ENCODE measurements around the gene MNAT1.

The MNAT1 gene

DNA sequence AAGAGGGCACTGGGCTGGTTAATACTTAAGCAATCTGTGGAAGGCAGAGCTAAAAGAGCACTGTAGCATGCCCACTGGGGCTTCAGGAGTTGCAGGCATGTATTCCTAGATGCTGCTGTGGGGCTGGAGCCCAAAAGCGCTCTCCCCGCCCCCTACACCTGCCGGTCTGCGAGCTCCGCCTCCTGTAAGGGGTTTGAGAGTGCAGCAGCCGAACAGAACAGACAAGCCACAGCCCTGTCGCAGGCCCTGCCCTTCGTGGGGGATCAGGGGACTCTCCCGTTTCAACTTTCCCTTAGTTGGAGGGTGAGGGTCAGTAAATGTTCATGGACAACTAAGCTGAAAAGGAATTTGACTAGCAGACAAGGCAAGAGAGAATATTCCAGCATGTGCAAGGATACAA is 264.1 kb downstream of the MNAT1 start:
- H3K4me1 ChIP-seq (ENCODE audit: control insufficient read depth, insufficient read depth, low read length): no peaks in the 10 kb centered on the region
- H3K4me3 ChIP-seq (ENCODE audit: low read depth, low read length): no peak overlapping the region
- no peaks in the 10 kb centered on the region for H3K9me3 ChIP-seq (ENCODE audit: control insufficient read depth, insufficient read depth, low read depth, low read length)
- CTCF ChIA-PET: no interaction called here
- POLR2A ChIA-PET: no interaction called here
- TF ChIP-seq ZNF837 (tag by site-specific recombination; IDR thresholded peaks at IDR 0.05) (no peak), ZNF266 (tag by site-specific recombination; IDR thresholded peaks at IDR 0.05; ENCODE audit: low read depth) (no peak), ZNF48 (tag by site-specific recombination; IDR thresholded peaks at IDR 0.05) (no peak), ZNF354C (tag by site-specific recombination; IDR thresholded peaks at IDR 0.05; ENCODE audit: borderline replicate concordance, low read depth) (no peak), YY2 (tag by site-specific recombination; IDR thresholded peaks at IDR 0.05) (no peak), ZNF561 (tag by site-specific recombination; IDR thresholded peaks at IDR 0.05; ENCODE audit: borderline replicate concordance) (no peak), ZNF596 (tag by site-specific recombination; IDR thresholded peaks at IDR 0.05) (no peak)
- peaks cover 0 to 10% of the 10 kb centered on the region in 2 experiments; a peak in 1 of 3 replicates for H3K36me3 ChIP-seq (ENCODE audit: control insufficient read depth in 2 of 2, insufficient read depth in 1 of 2, low read length in 2 of 2)
- H3K27ac ChIP-seq (ENCODE audit: extremely low read depth, low read depth, low read length): no peak overlapping the region

DNA sequence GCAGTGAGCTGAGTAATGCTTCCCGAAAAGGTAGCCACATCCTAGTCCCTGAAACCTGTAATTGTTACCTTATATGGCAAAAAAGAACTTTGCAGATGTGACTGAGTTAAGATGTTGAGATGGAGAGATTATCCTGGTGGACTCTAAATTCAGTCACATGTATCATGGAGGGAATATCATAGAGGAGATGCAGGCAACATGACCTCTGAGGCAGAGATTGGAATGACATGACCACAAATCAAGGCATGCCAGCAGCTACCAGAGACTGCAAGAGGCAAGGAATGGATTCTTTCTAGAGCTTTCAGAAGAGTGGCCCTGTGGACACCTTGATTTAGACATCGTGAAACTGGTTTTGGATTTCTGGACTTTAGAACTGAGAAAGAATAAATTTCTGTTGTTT is 265.0 kb downstream of the MNAT1 start:
- Histone ChIP-seq H3K4me3 (ENCODE audit: low read depth, low read length) (no peak overlapping the region), H3K27ac (ENCODE audit: extremely low read depth, low read depth, low read length) (no peak overlapping the region), H3K36me3 (ENCODE audit: control insufficient read depth in 2 of 2, insufficient read depth in 1 of 2, low read length in 2 of 2) (peaks cover 0 to 6% of the 10 kb centered on the region in 2 experiments; a peak in 1 of 3 replicates), H3K4me1 (ENCODE audit: control insufficient read depth, insufficient read depth, low read length) (no peaks in the 10 kb centered on the region), H3K9me3 (ENCODE audit: control insufficient read depth, insufficient read depth, low read depth, low read length) (no peaks in the 10 kb centered on the region)
- ChIA-PET CTCF (no interaction called here), POLR2A (interaction anchor here (0.5 kb wide), 1 partner anchor 261 kb away, joined by 4 read pairs; no protein-coding TSS in a partner anchor)
- no peak for TF ChIP-seq ZNF610 (tag by site-specific recombination; IDR thresholded peaks at IDR 0.05; ENCODE audit: borderline replicate concordance)
- no peak for TF ChIP-seq SP2 (tag by site-specific recombination; IDR thresholded peaks at IDR 0.05)
- TF ChIP-seq HOXA7 (CRISPR knock-in tag; IDR thresholded peaks at IDR 0.05; ENCODE audit: borderline replicate concordance): no peak
- TF ChIP-seq ZNF433 (tag by site-specific recombination; IDR thresholded peaks at IDR 0.05; ENCODE audit: low read depth): no peak
- TF ChIP-seq, protein P1, sequence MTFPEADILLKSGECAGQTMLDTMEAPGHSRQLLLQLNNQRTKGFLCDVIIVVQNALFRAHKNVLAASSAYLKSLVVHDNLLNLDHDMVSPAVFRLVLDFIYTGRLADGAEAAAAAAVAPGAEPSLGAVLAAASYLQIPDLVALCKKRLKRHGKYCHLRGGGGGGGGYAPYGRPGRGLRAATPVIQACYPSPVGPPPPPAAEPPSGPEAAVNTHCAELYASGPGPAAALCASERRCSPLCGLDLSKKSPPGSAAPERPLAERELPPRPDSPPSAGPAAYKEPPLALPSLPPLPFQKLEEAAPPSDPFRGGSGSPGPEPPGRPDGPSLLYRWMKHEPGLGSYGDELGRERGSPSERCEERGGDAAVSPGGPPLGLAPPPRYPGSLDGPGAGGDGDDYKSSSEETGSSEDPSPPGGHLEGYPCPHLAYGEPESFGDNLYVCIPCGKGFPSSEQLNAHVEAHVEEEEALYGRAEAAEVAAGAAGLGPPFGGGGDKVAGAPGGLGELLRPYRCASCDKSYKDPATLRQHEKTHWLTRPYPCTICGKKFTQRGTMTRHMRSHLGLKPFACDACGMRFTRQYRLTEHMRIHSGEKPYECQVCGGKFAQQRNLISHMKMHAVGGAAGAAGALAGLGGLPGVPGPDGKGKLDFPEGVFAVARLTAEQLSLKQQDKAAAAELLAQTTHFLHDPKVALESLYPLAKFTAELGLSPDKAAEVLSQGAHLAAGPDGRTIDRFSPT (tag by site-specific recombination; IDR thresholded peaks at IDR 0.05): no peak
- no peak for TF ChIP-seq TRIM28 (IDR thresholded peaks at IDR 0.05; ENCODE audit: borderline replicate concordance, low read length)
- no peak for TF ChIP-seq GFI1B (tag by site-specific recombination; IDR thresholded peaks at IDR 0.05)
- TF ChIP-seq ZNF600 (tag by site-specific recombination; IDR thresholded peaks at IDR 0.05): no peak
- TF ChIP-seq ZEB2 (tag by site-specific recombination; IDR thresholded peaks at IDR 0.05): no peak
- TF ChIP-seq KLF7 (tag by site-specific recombination; IDR thresholded peaks at IDR 0.05; ENCODE audit: borderline replicate concordance): no peak
- TF ChIP-seq ZNF266 (tag by site-specific recombination; IDR thresholded peaks at IDR 0.05; ENCODE audit: low read depth): no peak
- TF ChIP-seq, protein P2, sequence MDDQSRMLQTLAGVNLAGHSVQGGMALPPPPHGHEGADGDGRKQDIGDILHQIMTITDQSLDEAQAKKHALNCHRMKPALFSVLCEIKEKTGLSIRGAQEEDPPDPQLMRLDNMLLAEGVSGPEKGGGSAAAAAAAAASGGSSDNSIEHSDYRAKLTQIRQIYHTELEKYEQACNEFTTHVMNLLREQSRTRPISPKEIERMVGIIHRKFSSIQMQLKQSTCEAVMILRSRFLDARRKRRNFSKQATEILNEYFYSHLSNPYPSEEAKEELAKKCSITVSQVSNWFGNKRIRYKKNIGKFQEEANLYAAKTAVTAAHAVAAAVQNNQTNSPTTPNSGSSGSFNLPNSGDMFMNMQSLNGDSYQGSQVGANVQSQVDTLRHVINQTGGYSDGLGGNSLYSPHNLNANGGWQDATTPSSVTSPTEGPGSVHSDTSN (CRISPR knock-in tag; IDR thresholded peaks at IDR 0.05): no peak

DNA sequence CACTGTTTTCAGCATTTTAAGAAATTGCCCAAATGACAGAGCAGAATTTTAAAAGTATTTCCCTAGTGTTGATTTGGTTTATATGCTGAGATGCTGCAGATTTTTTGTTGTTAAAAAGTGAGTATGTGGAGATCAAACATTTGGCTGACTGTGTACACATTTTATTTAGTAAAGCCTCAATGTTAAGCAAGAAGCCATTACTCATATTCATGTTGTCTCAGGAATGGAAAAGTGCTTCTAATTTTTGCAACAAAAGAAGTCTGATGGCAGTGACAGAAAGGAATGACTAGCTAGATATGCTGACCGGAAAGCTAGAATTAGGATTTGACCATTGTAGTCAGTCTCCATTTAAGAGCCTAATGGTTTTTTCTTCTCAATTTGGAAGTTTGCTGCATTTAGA is 269.0 kb downstream of the MNAT1 start:
- peaks cover 0 to 1% of the 10 kb centered on the region in 2 experiments; a peak in 1 of 3 replicates for H3K36me3 ChIP-seq (ENCODE audit: control insufficient read depth in 2 of 2, insufficient read depth in 1 of 2, low read length in 2 of 2)
- no peak overlapping the region for H3K27ac ChIP-seq (ENCODE audit: extremely low read depth, low read depth, low read length)
- no peak overlapping the region for H3K4me3 ChIP-seq (ENCODE audit: low read depth, low read length)
- POLR2A ChIA-PET: no interaction called here
- H3K9me3 ChIP-seq (ENCODE audit: control insufficient read depth, insufficient read depth, low read depth, low read length): no peaks in the 10 kb centered on the region
- CTCF ChIA-PET: no interaction called here
- no peaks in the 10 kb centered on the region for H3K4me1 ChIP-seq (ENCODE audit: control insufficient read depth, insufficient read depth, low read length)
- TF ChIP-seq, protein P3, sequence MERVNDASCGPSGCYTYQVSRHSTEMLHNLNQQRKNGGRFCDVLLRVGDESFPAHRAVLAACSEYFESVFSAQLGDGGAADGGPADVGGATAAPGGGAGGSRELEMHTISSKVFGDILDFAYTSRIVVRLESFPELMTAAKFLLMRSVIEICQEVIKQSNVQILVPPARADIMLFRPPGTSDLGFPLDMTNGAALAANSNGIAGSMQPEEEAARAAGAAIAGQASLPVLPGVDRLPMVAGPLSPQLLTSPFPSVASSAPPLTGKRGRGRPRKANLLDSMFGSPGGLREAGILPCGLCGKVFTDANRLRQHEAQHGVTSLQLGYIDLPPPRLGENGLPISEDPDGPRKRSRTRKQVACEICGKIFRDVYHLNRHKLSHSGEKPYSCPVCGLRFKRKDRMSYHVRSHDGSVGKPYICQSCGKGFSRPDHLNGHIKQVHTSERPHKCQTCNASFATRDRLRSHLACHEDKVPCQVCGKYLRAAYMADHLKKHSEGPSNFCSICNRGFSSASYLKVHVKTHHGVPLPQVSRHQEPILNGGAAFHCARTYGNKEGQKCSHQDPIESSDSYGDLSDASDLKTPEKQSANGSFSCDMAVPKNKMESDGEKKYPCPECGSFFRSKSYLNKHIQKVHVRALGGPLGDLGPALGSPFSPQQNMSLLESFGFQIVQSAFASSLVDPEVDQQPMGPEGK (tag by site-specific recombination; IDR thresholded peaks at IDR 0.05): no peak
- TF ChIP-seq ZNF155 (tag by site-specific recombination; IDR thresholded peaks at IDR 0.05) (no peak), ZNF157 (tag by site-specific recombination; IDR thresholded peaks at IDR 0.05) (no peak), SP2 (tag by site-specific recombination; IDR thresholded peaks at IDR 0.05) (no peak), ZNF701 (tag by site-specific recombination; IDR thresholded peaks at IDR 0.05) (no peak)
- TF ChIP-seq, protein P4, sequence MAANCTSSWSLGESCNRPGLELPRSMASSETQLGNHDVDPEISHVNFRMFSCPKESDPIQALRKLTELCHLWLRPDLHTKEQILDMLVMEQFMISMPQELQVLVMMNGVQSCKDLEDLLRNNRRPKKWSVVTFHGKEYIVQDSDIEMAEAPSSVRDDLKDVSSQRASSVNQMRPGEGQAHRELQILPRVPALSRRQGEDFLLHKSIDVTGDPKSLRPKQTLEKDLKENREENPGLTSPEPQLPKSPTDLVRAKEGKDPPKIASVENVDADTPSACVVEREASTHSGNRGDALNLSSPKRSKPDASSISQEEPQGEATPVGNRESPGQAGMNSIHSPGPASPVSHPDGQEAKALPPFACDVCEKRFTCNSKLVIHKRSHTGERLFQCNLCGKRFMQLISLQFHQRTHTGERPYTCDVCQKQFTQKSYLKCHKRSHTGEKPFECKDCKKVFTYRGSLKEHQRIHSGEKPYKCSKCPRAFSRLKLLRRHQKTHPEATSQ (tag by site-specific recombination; IDR thresholded peaks at IDR 0.05): no peak
- TF ChIP-seq, protein P5, sequence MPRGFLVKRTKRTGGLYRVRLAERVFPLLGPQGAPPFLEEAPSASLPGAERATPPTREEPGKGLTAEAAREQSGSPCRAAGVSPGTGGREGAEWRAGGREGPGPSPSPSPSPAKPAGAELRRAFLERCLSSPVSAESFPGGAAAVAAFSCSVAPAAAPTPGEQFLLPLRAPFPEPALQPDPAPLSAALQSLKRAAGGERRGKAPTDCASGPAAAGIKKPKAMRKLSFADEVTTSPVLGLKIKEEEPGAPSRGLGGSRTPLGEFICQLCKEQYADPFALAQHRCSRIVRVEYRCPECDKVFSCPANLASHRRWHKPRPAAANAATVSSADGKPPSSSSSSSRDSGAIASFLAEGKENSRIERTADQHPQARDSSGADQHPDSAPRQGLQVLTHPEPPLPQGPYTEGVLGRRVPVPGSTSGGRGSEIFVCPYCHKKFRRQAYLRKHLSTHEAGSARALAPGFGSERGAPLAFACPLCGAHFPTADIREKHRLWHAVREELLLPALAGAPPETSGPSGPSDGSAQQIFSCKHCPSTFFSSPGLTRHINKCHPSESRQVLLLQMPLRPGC (tag by site-specific recombination; IDR thresholded peaks at IDR 0.05): no peak

Measured in HEK293 (cell line).